ENCODE measurements around the gene PPP1CA.
"Not testable (repeated sequence)": the region's sequence is repeated elsewhere in the genome, so short reads cannot be mapped to it uniquely, and the experiment has no call there.

PPP1CA gene

DNA sequence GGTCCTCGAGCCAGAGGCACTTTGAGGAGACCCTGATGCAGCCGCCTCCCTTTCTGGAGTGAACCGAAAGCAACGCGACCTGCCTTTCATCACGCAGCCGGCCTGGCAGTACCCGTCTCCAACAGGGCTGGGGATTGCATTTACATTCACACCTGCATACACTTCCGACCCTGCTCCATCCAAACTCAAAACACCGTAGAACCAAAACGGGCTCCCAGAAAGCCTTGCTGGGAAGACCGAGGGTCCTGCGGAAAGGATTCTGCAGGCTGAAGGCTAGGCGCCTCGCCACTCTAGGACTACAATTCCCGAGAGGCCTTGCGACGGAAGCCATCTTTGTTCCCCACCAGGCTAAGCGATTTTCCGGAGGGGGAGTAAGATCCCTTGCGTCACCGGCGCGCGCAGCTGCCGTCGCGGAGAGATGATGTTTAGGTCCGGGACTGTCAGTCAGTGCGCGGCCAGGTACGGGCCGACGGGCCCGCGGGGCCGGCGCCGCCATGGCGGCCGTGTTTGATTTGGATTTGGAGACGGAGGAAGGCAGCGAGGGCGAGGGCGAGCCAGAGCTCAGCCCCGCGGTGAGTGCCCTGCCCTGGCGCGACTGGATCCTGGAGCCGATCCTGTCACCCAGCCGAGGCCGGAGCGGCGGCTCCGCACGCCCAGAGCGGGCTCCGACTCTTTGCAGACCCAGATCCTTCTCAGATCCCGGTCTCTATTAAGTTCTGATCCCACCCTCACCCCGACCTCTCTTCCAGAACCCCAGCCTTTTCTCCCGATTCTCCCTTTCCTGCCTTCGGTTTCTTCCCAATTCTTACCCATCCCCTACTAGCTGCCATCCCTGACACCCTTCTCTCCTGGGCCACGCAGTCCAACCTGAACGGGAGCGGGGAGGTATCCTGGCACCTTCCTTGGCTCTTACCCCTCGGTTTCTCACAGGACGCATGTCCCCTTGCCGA lies 26.7 kb upstream of the PPP1CA start, which contains the start of gene RPS6KB2:
Gene RPS6KB2 (plus strand): TSS at position 443 of the 950 bp plus-strand sequence. CDS start 52 bp downstream, at position 495.
- H3K4me3 ChIP-seq (replicated peaks; ENCODE audit: insufficient read depth, low read length) = peak within 1 kb of the TSS; percentile 84
- no peaks in the 10 kb centered on the region for H3K27me3 ChIP-seq (ENCODE audit: insufficient read depth, poor library complexity, severe bottlenecking)
- H3K27ac ChIP-seq (replicated peaks) = peak within 1 kb of the TSS; percentile 74
- TF ChIP-seq SPI1 (IDR thresholded peaks at IDR 0.05; ENCODE audit: borderline replicate concordance, low read depth) (peak; percentile 32; the same call in 1 of the 2 replicates), POLR2AphosphoS5 (IDR thresholded peaks at IDR 0.05; ENCODE audit: low read depth) (peak; percentile 57; the same call in 1 of the 2 replicates), REST (IDR thresholded peaks at IDR 0.05; ENCODE audit: insufficient replicate concordance, low read depth) (no peak), CTCF (IDR thresholded peaks at IDR 0.05; ENCODE audit: insufficient read depth, low read length) (no peak), GABPA (IDR thresholded peaks at IDR 0.05; ENCODE audit: low read depth) (peak; percentile 8; the same call in 1 of the 2 replicates)
- DNase-seq (ENCODE audit: low read depth in 1 of 2, low spot score in 1 of 2) = peak; percentile 95 to 98

GRCh38 chr11:67427364-67427859 lies 25.8 kb upstream of the PPP1CA start:
- DNase-seq (ENCODE audit: low read depth in 1 of 2, low spot score in 1 of 2); H3K27me3 ChIP-seq (ENCODE audit: insufficient read depth, poor library complexity, severe bottlenecking): not testable (repeated sequence)
- H3K4me3 ChIP-seq (replicated peaks; ENCODE audit: insufficient read depth, low read length) = peak overlapping the region; percentile 84
- peak overlapping the region; percentile 74 for H3K27ac ChIP-seq (replicated peaks)

GRCh38 chr11:67423891-67424613 lies 22.4 kb upstream of the PPP1CA start:
- no peak overlapping the region for H3K4me3 ChIP-seq (replicated peaks; ENCODE audit: insufficient read depth, low read length)
- no peaks in the 10 kb centered on the region for H3K27me3 ChIP-seq (ENCODE audit: insufficient read depth, poor library complexity, severe bottlenecking)
- TF ChIP-seq REST (IDR thresholded peaks at IDR 0.05; ENCODE audit: insufficient replicate concordance, low read depth) (no peak), SPI1 (IDR thresholded peaks at IDR 0.05; ENCODE audit: borderline replicate concordance, low read depth) (no peak), GABPA (IDR thresholded peaks at IDR 0.05; ENCODE audit: low read depth) (no peak), POLR2AphosphoS5 (IDR thresholded peaks at IDR 0.05; ENCODE audit: low read depth) (no peak), CTCF (IDR thresholded peaks at IDR 0.05; ENCODE audit: insufficient read depth, low read length) (no peak)
- no peak for DNase-seq (ENCODE audit: low read depth in 1 of 2, low spot score in 1 of 2)
- no peak overlapping the region for H3K27ac ChIP-seq (replicated peaks)

GRCh38 chr11:67423466-67423865 lies 21.8 kb upstream of the PPP1CA start:
- TF ChIP-seq CTCF (IDR thresholded peaks at IDR 0.05; ENCODE audit: insufficient read depth, low read length) (no peak), GABPA (IDR thresholded peaks at IDR 0.05; ENCODE audit: low read depth) (no peak), REST (IDR thresholded peaks at IDR 0.05; ENCODE audit: insufficient replicate concordance, low read depth) (no peak), POLR2AphosphoS5 (IDR thresholded peaks at IDR 0.05; ENCODE audit: low read depth) (no peak), SPI1 (IDR thresholded peaks at IDR 0.05; ENCODE audit: borderline replicate concordance, low read depth) (no peak)
- no peaks in the 10 kb centered on the region for H3K27me3 ChIP-seq (ENCODE audit: insufficient read depth, poor library complexity, severe bottlenecking)

More at GRCh38 chr11:67423466-67423865, 21.8 kb upstream of the PPP1CA start:
- no peak overlapping the region for H3K27ac ChIP-seq (replicated peaks)
- DNase-seq (ENCODE audit: low read depth in 1 of 2, low spot score in 1 of 2) = no peak
- H3K4me3 ChIP-seq (replicated peaks; ENCODE audit: insufficient read depth, low read length) = no peak overlapping the region
